Measurements from ENCODE around the gene GIMD1. TPM values are rescaled to one million over a fixed set of nuclear protein-coding genes. Genes with fewer than 3 reads are reported as not detected.
A peak's percentile ranks its signal among the peaks of the same experiment; 100 is the strongest.

GIMD1 gene
- total RNA-seq: not detected in 2 replicates
- not detected in 2 replicates for polyA plus RNA-seq
- polyA plus RNA-seq (2011; cell fraction: cytosol; rRNA removed): not detected in 2 replicates
- polyA plus RNA-seq (2011; cell fraction: nucleus; rRNA removed): not detected in 2 replicates
- not detected in 2 replicates for polyA plus RNA-seq (2012)
- polyA minus RNA-seq: not detected in 2 replicates
- not detected for polyA minus RNA-seq (2011; cell fraction: cytosol; rRNA and poly(A)+ RNA removed)
- not detected in 2 replicates for polyA minus RNA-seq (2011; cell fraction: nucleus; rRNA and poly(A)+ RNA removed)
- Bru-seq, nascent RNA: not detected
- BruChase-seq, experiment 1, labeled RNA remaining after a 6-hour chase: not detected
- BruChase-seq, experiment 2, labeled RNA remaining after a 2-hour chase: not detected
- long read RNA-seq: 0 reads

DNA sequence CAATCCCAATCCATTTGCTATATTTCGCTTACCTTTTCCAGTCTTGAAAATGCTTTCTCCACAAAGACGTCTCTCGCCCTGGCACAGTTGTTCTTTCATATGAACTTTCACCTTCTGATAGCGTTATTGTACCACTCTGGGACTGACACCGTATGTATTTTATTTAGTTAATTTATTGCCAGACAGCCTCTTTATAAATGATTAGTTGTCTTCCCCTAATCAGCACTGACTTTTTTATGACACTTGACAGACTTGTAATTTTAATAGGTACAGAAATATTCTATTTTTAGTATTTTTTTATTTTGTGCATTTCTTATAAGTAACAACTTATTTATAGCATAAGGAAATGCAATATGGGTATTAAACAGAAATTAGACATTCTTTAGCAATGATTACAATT lies at the start of gene GIMD1:
Gene GIMD1, minus strand, starts transcription at position 101 of the 400 bp plus-strand sequence. CDS start 1,343 bp downstream, outside the sequence.
- Histone ChIP-seq H3K4me1 (ENCODE audit: control insufficient read depth, extremely low read depth, insufficient read depth, low read length) (peaks cover 19% of the 10 kb centered on the region), H3K9me1 (replicated peaks; ENCODE audit: control insufficient read depth, extremely low read depth, insufficient read depth, low read length) (no peaks in the 10 kb centered on the region), H3K9ac (replicated peaks; ENCODE audit: extremely low read depth, insufficient read depth, low read length) (no peak within 1 kb of the TSS), H3K27me3 (ENCODE audit: control insufficient read depth in 2 of 2, insufficient read depth in 2 of 2, low read length in 2 of 2) (peaks cover 0 to 2% of the 10 kb centered on the region in 2 experiments), H3K79me2 (ENCODE audit: control insufficient read depth, insufficient read depth, low read length) (no peaks in the 10 kb centered on the region), H3K27ac (ENCODE audit: insufficient read depth, low read depth, low read length) (no peak within 1 kb of the TSS), H4K20me1 (replicated peaks; ENCODE audit: control insufficient read depth, extremely low read depth, insufficient read depth, low read length) (no peaks in the 10 kb centered on the region), H2AFZ (ENCODE audit: low read depth, low read length) (no peak within 1 kb of the TSS), H3K9me3 (replicated peaks; ENCODE audit: control insufficient read depth, insufficient read depth, low read length) (no peaks in the 10 kb centered on the region), H3K4me2 (ENCODE audit: insufficient read depth, low read length) (peak within 1 kb of the TSS; percentile 35), H3K36me3 (ENCODE audit: control insufficient read depth in 2 of 2, extremely low read depth in 1 of 2, insufficient read depth in 2 of 2, low read length in 2 of 2) (no peaks in the 10 kb centered on the region), H3K4me3 (replicated peaks in 1 of 3; ENCODE audit: insufficient read depth in 1 of 3, low read depth in 1 of 3, low read length in 3 of 3) (no peak within 1 kb of the TSS)
- FAIRE-seq: no peak
- dilution Hi-C loops (cut with MboI; ENCODE audit: extremely low pct_ligation_motif_present, low sequenced_read_pairs): no loop called here
- no peak for DNase-seq (ENCODE audit: low read depth, low spot score)
- CTCF ChIA-PET: interaction anchor here (1.0 to 4.3 kb wide), 17 partner anchors 14 to 815 kb away, joined by 3 to 89 read pairs (median 8); no protein-coding TSS in a partner anchor
- POLR2A ChIA-PET: no interaction called here
- intact Hi-C loops (cut with micrococcal nuclease): loop anchor here (1.0 to 5.0 kb wide), 10 partner anchors 40 to 814 kb away; no protein-coding TSS in a partner anchor
- TF ChIP-seq GATA2 (IDR thresholded peaks at IDR 0.05; ENCODE audit: insufficient read depth, insufficient read length, low read depth, low read length) (no peak), POLR2AphosphoS5 (IDR thresholded peaks at IDR 0.05; ENCODE audit: insufficient read depth, low read depth, low read length) (no peak), EZH2 (IDR thresholded peaks at IDR 0.05; ENCODE audit: borderline replicate concordance, low read depth, low read length, severe bottlenecking) (no peak), JUN (IDR thresholded peaks at IDR 0.05; ENCODE audit: borderline replicate concordance, insufficient read depth, insufficient read length, low read depth) (no peak), MYC (IDR thresholded peaks at IDR 0.05; ENCODE audit: low read depth, low read length) (no peak), FOS (IDR thresholded peaks at IDR 0.05; ENCODE audit: borderline replicate concordance, insufficient read depth, low read length) (no peak), POLR2A (IDR thresholded peaks at IDR 0.05; ENCODE audit: low read depth, low read length) (no peak), CTCF (IDR thresholded peaks at IDR 0.05; ENCODE audit: extremely low read depth in 1 of 2, insufficient read depth in 1 of 2, low read depth in 1 of 2, low read length in 2 of 2) (no peak)
- TF ChIP-seq, protein P1, sequence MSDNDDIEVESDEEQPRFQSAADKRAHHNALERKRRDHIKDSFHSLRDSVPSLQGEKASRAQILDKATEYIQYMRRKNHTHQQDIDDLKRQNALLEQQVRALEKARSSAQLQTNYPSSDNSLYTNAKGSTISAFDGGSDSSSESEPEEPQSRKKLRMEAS (IDR thresholded peaks at IDR 0.05; ENCODE audit: insufficient read depth, insufficient read length): no peak
- no TSS peak for BruUV-seq (replicated peaks)
